Measurements from ENCODE around the gene TTBK2.

Gene TTBK2

DNA sequence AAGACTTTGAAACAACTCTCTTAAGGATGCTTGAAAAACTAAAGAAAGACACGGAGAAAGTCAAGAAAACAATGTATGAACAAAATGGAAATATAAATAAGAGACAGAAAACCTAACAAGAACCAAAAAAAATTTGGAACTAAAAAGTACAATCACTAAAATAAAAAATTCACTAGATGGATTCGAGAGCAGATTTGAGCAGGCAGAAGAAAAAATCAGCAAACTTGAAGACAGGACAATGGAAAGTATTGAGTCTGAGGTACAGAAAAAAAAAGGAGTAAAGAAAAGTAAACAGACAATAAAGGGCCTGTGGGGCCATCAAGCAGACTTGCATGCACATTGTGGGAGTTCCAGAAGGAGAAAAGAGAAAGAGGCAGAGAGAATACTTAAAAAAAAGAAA, 170.3 kb downstream of the TTBK2 start:
- DNase-seq: no peak

DNA sequence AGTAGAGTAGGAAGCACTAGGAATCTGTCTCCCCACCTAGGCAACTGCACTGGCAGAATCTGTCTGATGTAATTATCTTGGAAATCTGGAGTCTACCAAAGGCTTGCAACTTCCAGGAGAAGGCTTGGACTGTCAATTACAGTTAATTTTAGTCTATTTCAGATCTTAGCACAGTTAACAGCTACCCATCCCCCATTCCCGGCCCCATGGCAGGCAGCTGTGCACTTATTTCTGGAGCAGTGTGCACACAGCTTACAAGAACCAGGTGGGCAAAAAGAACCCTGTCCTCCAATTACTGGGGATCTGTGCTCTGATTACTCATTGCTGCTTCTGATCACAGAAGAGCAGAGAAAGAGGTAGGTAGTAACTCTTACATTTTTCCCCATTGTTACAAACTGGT, 171.3 kb downstream of the TTBK2 start:
- no peak for DNase-seq

DNA sequence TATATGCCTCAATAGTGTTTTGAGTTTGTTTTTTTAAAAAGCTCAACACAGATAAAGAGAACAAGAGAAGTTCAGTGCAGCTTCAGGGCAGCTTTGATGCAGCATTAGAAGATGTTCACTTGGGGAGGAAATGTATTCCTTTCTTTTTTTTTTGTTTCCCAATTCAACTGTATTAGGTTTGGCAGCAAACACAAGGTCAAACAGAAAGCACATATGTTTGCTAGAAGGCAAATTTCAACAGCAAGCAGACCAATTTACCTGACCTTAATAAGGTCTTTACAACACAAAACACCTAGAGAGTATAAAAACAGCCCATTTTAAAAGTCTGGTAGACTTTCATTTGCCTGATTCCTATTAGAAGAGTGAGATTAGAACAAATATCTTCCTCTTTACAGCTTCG, 176.4 kb downstream of the TTBK2 start:
- no peak for DNase-seq

- no peak for DNase-seq
These were observed 178.4 kb downstream of the TTBK2 start for GRCh38 chr15:42742149-42742548.

DNA sequence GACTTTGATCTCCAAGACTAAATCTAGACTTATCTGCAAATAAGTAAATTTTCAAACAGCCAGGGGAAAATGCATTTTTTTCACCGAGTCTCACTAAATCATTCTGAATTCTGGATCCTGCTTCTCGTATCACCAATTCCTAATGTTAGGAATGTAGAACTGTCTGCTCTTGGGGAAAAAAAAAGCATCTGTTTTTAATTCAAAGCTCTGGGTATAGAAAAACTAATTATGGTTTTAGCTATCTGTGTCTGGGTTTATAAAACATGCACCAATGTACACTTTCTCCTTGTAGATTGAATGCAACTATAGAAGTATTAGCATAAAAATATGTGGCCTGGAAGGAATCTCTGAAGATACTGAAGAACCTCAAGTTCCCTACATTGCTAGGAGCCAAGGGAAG, 178.9 kb downstream of the TTBK2 start:
- DNase-seq: no peak

DNA sequence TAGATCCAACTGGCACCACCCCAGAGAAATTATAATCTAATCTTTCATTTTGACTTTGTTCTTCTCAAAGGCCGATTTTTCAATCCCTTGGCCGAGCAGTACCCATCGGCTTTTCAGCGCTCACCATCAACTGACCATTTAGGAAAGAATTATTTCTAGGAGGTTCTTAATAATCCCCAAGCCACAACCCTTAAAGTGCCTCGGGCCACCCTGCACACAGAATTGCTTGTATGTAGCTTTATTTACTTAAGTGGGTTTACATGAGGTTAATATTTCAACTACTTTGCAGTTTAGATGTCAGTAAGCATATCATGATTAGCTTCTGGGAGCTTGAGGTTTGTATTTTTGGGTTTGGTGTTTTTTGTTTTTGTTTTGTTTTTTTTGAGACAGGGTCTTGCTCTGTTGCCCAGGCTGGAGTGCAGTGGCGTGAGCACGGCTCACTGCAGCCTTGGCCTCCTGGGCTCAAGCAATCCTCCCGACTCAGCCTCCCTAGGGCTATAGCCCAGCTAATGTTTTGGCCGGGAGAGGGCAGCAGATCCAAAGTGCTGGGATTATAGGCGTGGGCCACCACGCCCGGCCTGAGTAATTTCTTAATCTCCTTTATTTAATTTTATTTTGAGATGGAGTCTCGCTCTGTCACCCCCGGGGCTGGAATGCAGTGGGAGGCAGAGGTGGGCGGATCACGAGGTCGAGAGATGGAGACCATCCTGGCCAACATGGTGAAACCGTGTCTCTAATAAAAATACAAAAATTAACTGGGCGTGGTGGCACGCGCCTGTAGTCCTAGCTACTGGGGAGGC, 182.8 kb downstream of the TTBK2 start:
- DNase-seq: no peak

GRCh38 chr15:42736793-42737528, 183.6 kb downstream of the TTBK2 start, which contains the start of gene CDAN1:
CDAN1 (minus strand) TSS chr15:42737128; CDS start chr15:42737102, 26 bp downstream.
- peak; percentile 92 for DNase-seq

- peak; percentile 19 for DNase-seq
These were observed 184.3 kb downstream of the TTBK2 start for GRCh38 chr15:42736178-42736792.

GRCh38 chr15:42735382-42736165, 185.0 kb downstream of the TTBK2 start:
- no peak for DNase-seq

- DNase-seq: no peak
These were observed 186.4 kb downstream of the TTBK2 start for GRCh38 chr15:42734076-42734672.

- DNase-seq: no peak
These were observed 187.6 kb downstream of the TTBK2 start for GRCh38 chr15:42733027-42733426.

GRCh38 chr15:42732095-42732827, 188.3 kb downstream of the TTBK2 start:
- no peak for DNase-seq

GRCh38 chr15:42731461-42731860, 189.1 kb downstream of the TTBK2 start:
- DNase-seq: no peak

- DNase-seq: no peak
These were observed 190.0 kb downstream of the TTBK2 start for GRCh38 chr15:42730536-42730935.

GRCh38 chr15:42730135-42730534, 190.4 kb downstream of the TTBK2 start:
- DNase-seq: no peak

DNA sequence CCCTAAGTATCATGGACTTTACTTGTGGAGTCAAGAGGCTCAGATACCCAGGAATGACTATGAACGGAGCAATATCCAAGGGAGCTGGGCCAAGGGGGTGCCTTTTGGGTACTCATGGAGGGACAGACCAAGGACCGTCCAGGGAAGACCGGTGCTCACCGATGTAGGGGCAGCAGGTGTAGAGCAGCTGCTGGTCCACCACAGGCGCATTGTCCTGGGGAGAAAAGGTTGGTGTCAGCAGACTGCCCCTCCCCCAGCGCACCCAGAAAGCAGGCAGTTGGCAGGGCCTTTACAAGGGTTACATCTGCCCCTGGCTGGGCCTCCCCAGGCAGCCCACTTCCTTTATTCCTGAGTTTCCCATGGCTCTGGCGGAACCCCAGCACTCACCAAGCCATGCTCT, 191.2 kb downstream of the TTBK2 start:
- no peak for DNase-seq

DNA sequence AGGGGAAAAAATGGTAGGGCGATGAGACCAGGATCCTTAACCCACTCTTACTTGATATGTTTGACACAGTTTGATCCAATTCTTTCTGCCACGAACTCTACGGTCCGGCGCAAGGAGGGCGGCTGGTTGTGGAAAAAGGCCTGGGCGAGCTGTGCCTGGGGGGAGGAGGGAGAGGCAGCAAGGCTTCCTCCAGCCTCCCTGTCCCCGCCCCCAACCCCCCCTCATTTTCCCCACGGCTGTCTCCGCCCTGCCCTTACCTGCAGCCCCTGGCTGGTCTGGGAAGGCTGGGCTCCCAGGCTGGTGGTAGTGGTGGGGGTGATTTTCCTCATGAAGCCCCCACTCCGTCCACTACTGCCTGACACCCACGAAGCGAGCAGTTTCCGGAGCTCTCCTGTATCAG, 191.6 kb downstream of the TTBK2 start:
- DNase-seq: no peak

GRCh38 chr15:42728560-42728959, 192.0 kb downstream of the TTBK2 start:
- no peak for DNase-seq

DNA sequence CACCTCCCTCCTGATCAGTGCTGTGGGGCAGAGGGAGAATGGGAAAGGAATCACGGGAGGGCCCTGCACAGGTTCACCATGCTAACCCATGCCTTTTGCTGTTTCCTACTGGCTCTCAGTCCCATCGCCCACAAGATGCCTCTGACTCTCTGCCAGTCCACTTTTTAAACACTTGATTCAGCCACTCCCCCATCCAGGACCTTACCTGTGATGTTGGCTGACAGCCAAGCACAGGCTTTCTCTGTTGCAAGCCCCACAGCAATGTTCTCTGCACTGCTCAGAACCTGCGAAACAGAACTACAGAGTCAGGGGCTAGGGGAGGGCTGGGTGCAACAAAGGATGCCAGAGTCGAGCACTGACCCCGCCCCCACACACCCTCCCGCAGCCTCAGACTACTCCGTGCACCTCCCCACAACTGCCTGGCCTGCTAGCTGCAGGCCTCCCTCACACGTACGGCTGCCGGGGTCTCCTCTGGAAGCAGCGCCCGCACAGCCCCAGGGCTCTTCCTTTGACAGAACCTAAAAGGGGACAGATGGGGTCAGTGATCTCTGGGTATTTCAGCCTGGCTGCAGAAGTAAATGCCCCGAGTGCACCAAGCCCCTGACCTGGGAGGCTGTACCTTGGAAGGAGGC, 192.7 kb downstream of the TTBK2 start:
- no peak for DNase-seq

- no peak for DNase-seq
These were observed 194.5 kb downstream of the TTBK2 start for GRCh38 chr15:42726114-42726513.

DNA sequence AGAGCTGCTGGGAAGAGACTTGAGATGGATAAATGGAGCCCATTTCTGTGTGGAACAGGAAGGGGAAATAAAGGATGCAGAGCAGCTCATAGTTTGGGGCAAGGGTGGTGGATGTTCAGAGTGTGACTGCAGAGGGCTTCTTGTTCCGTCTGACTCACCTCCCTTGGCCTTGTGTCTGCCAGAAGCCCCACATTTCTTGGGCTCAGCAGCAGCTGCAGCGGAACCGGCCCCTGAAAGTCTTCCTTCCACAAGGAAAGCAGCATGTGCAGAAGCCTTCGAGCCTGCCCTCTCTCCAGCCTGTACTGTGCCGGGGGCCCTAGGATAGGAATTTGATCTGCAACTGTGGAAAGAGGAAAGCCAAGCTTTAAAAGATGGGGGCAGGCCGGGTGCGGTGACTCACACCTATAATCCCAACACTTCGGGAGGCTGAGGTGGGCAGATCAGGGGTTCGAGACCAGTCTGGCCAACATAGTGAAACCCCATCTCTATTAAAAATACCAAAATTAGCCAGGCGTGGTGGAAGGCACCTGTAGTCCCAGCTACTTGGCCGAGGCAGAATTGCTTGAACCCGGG, 195.2 kb downstream of the TTBK2 start:
- no peak for DNase-seq

All from activated gamma-delta T cell (primary cell).